Measurements from ENCODE around the gene IMMT.

GRCh38 chr2:86226636-86227520 is 31.6 kb upstream of the IMMT start:
- TF ChIP-seq GTF3C2 (IDR thresholded peaks at IDR 0.05; ENCODE audit: borderline replicate concordance, extremely low read depth, insufficient read length) = no peak
- no peak for TF ChIP-seq CTCF (IDR thresholded peaks at IDR 0.05 in 2 of 3, conservative IDR thresholded peaks at IDR 0.05 in 1 of 3; ENCODE audit: insufficient read depth in 2 of 3, low read depth in 1 of 3, low read length in 3 of 3)
- no peak for TF ChIP-seq MAFK (IDR thresholded peaks at IDR 0.05; ENCODE audit: low read length)
- TF ChIP-seq RB1 (IDR thresholded peaks at IDR 0.05; ENCODE audit: low read depth) = no peak
- no peak for TF ChIP-seq USF2 (CRISPR knock-in tag; IDR thresholded peaks at IDR 0.05)
- no peak for TF ChIP-seq MAZ (CRISPR knock-in tag; conservative IDR thresholded peaks at IDR 0.05 in 1 of 2, IDR thresholded peaks at IDR 0.05 in 1 of 2)
- no peak for TF ChIP-seq PCBP2 (IDR thresholded peaks at IDR 0.05; ENCODE audit: low read depth, low read length, poor library complexity, severe bottlenecking)

Data from K562 (cell line).